HL-60 (cell line): ENCODE measurements around the gene CASTOR2.
"Not testable (repeated sequence)": the region's sequence is repeated elsewhere in the genome, so short reads cannot be mapped to it uniquely, and the experiment has no call there.

Source experiments
- GABPA ChIP-seq: IDR thresholded peaks from 2 replicates; pipeline ENCODE4 v1.6.1; 2012; ENCODE audit warnings: low read depth
- POLR2AphosphoS5 ChIP-seq: IDR thresholded peaks from 2 replicates; pipeline ENCODE4 v1.6.1; 2012; ENCODE audit warnings: low read depth
- SPI1 ChIP-seq: IDR thresholded peaks from 2 replicates; pipeline ENCODE4 v1.6.1; 2012; ENCODE audit warnings: low read depth, mild to moderate bottlenecking, borderline replicate concordance
- TF ChIP-seq, protein P1 (sequence below): IDR thresholded peaks from one replicate; pipeline ENCODE4 v1.5.1; 2011; ENCODE audit warnings: low read length, control low read depth, inconsistent platforms; ENCODE audit not compliant: insufficient read depth
- TF ChIP-seq, protein P2 (sequence below): IDR thresholded peaks from 2 replicates; pipeline ENCODE4 v1.6.1; 2012; ENCODE audit warnings: low read depth; ENCODE audit not compliant: insufficient replicate concordance

DNA sequence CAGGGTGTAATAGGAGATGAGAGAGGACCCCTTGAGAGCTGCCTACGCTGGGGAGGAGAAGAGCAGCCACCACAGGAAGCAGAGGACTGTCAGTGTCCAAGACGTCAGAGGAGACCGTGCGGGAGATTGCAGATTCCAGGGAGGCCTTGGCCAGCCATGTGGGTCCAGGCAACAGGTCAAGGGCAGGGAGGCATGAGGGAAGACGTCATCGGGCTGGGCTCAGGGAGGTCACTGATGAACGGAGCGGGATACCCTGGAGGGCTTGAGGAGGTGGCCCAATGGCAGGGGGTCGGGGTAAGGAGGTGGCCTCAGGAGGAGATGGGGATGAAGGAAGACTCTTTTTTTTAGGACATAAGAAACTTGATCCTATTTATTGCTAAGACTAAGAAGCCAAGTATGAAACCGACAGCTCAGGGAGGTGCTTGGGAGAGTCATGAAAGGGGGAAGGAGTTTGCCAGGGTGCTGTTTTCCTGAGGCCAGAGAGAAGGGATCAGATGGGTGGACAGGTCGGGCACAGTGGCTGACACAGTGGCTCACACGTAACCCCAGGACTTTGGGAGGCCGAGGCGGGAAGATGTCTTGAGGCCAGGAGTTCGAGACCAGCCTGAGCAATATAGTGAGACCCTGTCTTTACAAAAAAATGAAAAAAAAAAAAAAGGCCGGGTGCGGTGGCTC is 30.5 kb downstream of the CASTOR2 start:
- TF ChIP-seq, protein P1, sequence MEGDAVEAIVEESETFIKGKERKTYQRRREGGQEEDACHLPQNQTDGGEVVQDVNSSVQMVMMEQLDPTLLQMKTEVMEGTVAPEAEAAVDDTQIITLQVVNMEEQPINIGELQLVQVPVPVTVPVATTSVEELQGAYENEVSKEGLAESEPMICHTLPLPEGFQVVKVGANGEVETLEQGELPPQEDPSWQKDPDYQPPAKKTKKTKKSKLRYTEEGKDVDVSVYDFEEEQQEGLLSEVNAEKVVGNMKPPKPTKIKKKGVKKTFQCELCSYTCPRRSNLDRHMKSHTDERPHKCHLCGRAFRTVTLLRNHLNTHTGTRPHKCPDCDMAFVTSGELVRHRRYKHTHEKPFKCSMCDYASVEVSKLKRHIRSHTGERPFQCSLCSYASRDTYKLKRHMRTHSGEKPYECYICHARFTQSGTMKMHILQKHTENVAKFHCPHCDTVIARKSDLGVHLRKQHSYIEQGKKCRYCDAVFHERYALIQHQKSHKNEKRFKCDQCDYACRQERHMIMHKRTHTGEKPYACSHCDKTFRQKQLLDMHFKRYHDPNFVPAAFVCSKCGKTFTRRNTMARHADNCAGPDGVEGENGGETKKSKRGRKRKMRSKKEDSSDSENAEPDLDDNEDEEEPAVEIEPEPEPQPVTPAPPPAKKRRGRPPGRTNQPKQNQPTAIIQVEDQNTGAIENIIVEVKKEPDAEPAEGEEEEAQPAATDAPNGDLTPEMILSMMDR: not testable (repeated sequence)
- TF ChIP-seq POLR2AphosphoS5, SPI1, GABPA: not testable (repeated sequence)
- TF ChIP-seq, protein P2, sequence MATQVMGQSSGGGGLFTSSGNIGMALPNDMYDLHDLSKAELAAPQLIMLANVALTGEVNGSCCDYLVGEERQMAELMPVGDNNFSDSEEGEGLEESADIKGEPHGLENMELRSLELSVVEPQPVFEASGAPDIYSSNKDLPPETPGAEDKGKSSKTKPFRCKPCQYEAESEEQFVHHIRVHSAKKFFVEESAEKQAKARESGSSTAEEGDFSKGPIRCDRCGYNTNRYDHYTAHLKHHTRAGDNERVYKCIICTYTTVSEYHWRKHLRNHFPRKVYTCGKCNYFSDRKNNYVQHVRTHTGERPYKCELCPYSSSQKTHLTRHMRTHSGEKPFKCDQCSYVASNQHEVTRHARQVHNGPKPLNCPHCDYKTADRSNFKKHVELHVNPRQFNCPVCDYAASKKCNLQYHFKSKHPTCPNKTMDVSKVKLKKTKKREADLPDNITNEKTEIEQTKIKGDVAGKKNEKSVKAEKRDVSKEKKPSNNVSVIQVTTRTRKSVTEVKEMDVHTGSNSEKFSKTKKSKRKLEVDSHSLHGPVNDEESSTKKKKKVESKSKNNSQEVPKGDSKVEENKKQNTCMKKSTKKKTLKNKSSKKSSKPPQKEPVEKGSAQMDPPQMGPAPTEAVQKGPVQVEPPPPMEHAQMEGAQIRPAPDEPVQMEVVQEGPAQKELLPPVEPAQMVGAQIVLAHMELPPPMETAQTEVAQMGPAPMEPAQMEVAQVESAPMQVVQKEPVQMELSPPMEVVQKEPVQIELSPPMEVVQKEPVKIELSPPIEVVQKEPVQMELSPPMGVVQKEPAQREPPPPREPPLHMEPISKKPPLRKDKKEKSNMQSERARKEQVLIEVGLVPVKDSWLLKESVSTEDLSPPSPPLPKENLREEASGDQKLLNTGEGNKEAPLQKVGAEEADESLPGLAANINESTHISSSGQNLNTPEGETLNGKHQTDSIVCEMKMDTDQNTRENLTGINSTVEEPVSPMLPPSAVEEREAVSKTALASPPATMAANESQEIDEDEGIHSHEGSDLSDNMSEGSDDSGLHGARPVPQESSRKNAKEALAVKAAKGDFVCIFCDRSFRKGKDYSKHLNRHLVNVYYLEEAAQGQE: not testable (repeated sequence)
